ENCODE measurements around the gene NXPE4.
A peak's percentile ranks its signal among the peaks of the same experiment; 100 is the strongest.
"Not testable (repeated sequence)": the region's sequence is repeated elsewhere in the genome, so short reads cannot be mapped to it uniquely, and the experiment has no call there.

The NXPE4 gene

GRCh38 chr11:114610550-114610949 is 15.0 kb upstream of the NXPE4 start:
- no peak for DNase-seq (ENCODE audit: low read depth)

DNA sequence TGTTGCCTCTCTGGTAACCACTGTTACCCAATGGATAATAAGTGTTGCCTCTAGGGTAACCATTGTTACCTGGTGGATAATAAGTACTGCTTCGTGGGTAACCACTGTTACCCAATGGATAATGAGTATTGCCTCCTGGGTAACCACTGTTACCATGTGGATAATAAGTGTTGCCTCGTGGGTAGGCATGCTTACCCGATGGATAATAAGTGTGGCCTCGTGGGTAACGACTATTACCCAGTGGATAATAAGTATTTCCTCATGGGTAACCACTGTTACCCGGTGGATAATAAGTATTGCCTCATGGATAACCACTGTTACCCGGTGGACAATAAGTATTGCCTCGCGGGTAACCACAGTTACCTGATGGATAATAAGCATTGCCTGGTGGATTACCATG is 13.8 kb upstream of the NXPE4 start:
- no peak for DNase-seq (ENCODE audit: low read depth)

DNA sequence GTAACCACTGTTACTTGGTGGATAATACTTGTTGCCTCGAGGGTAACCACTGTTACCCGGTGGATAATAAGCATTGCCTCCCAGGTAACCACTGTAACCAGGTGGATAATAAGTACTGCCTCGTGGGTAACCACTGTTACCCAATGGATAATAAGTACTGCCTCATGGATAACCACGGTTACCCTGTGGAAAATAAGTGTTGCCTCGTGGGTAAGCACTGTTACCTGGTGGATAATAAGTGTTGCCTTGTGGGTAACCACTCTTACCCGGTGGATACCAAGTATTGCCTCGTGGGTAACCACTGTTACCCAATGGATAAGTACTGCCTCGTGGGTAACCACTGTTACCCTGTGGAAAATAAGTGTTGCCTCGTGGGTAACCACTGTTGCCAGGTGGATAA is 13.0 kb upstream of the NXPE4 start:
- not testable (repeated sequence) for DNase-seq (ENCODE audit: low read depth)

GRCh38 chr11:114607753-114608459 is 12.3 kb upstream of the NXPE4 start:
- DNase-seq (ENCODE audit: low read depth): no peak

DNA sequence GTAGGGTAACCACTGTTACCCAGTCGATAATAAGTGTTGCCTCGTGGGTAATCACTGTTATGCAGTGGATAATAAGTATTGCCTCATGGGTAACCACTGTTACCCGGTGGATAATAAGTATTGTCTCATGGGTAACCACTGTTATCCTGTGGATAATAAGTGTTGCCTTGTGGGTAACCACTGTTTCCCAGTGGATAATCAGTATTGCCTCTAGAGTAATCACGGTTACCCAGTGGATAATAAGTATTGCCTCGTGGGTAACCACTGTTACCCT is 11.2 kb upstream of the NXPE4 start:
- not testable (repeated sequence) for DNase-seq (ENCODE audit: low read depth)

- peak; percentile 17 for DNase-seq (ENCODE audit: low read depth)
These were observed 10.6 kb upstream of the NXPE4 start for GRCh38 chr11:114606003-114606801.

DNA sequence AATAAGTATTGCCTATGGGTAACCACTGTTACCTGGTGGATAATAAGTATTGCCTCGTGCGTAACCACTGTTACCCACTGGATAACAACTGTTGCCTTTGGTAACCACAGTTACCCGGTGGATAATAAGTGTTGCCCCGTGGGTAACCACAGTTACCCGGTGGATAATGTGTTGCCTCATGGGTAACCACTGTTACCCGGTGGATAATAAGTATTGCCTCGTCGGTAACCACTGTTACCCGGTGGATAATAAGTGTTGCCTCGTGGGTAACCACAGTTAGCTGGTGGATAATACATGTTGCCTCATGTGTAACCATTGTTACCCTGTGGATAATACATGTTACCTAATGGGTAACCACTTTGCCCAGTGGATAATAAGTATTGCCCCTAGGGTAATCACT is 9.8 kb upstream of the NXPE4 start:
- DNase-seq (ENCODE audit: low read depth): no peak

- no peak for DNase-seq (ENCODE audit: low read depth)
These were observed 9.3 kb upstream of the NXPE4 start for GRCh38 chr11:114604886-114605285.

DNA sequence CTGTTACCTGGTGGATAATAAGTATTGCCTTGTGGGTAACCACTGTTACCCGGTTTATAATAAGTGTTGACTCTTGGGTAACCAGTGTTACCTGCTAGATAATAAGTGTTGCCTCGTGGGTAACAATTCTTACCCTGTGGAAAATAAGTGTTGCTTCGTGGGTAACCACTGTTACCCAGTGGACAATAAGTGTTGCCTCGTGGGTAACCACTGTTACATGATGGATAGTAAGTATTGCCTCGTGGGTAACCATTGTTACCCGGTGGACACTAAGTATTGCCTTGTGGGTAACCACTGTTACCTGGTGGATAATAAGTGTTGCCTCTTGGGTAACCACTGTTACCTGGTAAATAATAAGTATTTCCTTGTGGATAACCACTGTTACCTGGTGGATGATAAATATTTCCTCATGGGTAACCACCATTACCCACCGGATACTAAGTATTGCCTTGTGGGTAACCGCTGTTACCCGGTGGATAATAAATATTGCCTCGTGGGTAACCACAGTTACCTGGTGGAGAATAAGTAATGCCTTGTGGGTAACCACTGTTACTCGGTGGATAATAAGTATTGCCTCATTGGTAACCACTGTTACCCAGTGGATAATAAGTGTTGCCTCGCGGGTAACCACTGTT is 8.7 kb upstream of the NXPE4 start:
- DNase-seq (ENCODE audit: low read depth): no peak

GRCh38 chr11:114603151-114603550 is 7.6 kb upstream of the NXPE4 start:
- DNase-seq (ENCODE audit: low read depth): not testable (repeated sequence)

DNA sequence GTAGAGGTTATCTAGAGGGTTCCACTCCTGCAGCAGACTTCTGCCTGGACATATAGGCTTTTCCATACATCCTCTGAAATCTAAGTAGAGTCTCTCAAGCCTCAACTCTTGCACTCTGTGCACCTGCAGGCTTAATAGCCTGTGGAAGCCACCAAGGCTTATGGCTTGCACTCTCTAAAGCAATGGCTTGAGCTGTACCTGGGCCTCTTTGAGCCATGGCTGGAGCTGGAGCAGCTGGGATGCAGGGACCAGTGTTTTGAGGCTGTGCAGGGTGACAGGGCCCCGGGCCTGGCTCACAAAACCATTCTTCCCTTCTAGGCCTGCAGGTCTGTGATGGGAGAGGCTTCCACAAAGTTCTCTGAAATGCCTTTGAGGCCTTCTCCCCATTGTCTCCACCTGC is 2.9 kb upstream of the NXPE4 start:
- DNase-seq (ENCODE audit: low read depth): no peak

DNA sequence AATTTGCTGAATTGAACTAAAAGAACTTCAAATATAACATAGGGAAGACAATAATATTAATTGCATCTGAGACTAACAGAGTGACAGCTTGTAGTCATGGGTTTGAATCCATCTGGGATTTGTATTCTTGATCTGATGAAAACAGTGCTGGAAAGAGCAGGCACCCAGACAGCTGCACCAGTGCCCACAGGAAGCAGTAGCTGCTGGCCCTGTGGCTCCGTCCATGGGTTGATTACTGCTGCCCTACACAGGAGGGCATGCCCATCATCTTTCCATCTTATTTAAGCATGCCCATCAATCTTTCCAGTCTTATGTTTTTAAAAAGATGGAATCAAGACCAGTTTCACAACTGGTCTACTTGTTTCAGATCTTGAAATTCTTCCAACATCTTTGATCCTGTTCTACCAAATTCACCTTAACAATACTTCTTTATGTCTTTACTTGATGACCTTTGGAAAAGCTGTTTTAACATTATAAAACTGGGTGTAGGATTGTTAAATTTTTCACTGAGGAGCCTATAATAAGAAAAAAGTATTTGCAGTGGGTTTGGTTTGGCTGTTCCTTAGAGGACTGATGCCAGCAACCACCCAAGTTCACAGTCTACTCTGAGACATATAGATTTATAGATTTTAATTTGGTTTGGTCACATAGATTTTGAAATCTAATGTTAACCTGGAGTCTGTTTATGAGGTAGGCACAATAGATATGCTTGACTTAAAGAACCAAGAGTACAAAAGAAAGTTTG is 761 bp upstream of the NXPE4 start:
- DNase-seq (ENCODE audit: low read depth): no peak

DNA sequence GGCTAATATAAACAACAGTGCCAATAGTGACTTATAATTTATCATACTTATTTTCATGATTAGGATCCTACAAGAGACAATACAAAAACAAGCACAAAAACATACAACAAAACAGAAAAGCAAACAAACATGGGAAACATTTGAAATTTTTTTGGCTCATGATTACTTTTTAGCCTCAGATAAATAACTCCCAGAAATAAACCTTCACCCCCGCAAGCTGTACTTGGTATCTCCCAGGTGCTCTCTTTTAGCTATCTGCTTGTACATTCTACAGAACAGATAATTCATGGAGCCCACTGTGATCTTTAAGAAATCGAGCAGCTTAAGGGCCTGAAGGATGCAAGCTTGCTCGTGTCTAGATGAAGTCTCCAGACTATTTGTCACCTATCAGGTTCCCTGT is 883 bp downstream of the NXPE4 start:
- no peak for DNase-seq (ENCODE audit: low read depth)

- no peak for DNase-seq (ENCODE audit: low read depth)
These were observed 8.1 kb downstream of the NXPE4 start for GRCh38 chr11:114587398-114587953.

DNA sequence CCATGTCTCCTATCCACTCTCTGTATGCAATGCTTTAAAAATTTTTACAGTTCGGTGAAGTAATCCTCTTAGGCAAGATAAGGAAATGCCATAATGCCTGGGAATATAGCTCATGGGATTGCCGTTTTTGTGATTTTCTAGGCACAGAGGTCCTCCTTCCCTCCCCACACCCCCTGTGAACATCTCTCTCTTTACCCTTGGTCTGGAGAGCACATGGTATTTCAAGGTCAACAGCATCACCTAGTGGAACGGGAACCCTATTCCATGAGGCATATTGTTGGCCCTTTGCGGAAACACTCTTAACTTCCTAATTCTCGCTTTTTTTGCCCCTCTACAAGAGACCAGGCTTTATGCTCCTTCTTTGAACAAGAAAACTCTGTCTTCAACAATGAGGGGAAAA is 8.8 kb downstream of the NXPE4 start:
- peak; percentile 16 for DNase-seq (ENCODE audit: low read depth)

DNA sequence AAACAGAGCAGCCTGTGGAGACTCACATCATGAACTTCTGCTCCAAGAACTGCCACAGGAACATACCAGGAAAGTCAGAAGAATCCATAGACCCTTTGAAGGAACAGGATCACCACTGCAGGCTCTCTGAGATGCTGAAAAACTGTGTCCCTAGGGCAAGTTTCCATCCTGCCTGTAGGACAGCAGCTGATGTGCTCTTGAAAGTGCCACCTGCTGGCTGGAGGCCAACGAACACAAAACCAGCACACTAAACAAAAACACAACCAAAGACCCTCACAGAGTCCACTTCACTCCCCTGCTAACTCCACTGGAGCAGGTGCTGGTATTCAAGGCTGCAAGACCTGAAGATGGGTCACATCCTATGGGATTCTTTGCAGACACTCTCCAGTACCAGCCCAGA is 23.9 kb downstream of the NXPE4 start:
- DNase-seq (ENCODE audit: low read depth): no peak

- DNase-seq (ENCODE audit: low read depth): no peak
These were observed 25.8 kb downstream of the NXPE4 start for GRCh38 chr11:114569801-114570200.

DNA sequence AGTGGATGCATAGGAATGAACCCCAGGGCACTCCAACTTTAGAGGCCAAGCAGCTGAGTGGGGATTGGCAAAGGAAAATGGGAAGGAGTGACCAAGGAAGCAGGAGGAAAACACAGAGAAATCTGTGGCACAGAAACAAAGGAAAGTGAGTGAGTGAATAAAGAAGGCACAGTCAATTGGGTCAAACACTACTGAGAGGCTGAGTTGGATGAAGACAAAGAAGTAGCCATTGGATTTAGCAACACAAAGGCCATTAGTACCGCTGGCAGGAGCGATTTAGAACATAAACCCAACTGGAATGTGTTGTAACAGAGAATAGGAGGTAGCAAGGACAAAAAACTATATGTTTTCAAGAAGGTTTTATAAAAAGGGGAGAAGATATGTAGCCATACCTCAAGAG is 29.3 kb downstream of the NXPE4 start:
- no peak for DNase-seq (ENCODE audit: low read depth)

GRCh38 chr11:114564831-114565230 is 30.8 kb downstream of the NXPE4 start:
- DNase-seq (ENCODE audit: low read depth): no peak

DNA sequence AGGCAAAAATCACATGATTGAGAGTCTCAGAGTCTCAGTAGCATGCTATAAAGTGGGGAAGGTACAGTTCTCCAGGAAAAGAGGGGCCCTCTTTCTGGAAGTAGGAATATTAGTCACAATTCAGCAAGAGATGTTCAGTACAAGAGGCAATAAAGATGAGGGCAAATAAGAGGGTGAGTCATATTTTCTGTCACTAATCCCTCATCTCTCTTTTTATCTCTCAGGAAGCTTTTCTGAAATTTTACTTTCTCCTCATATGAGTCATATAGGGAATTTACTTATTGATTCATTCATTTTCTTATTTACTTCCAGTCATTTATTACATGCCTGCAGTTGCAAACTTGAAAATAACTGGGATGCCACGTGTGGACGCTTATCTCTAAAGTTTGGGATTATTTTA is 32.5 kb downstream of the NXPE4 start:
- DNase-seq (ENCODE audit: low read depth): peak; percentile 48

GRCh38 chr11:114562166-114562916 is 33.2 kb downstream of the NXPE4 start:
- DNase-seq (ENCODE audit: low read depth): peak; percentile 53

Data from EH (cell line).